ENCODE measurements around the gene STK11IP. TPM values are rescaled to one million over a fixed set of nuclear protein-coding genes. Genes with fewer than 3 reads are reported as not detected.

STK11IP gene
- total and polyA plus RNA-seq, 2 of the 13 experiments (the other 11 are each of a cell fraction or from before 2014, with no cell fraction given): 12.8 to 24.0 TPM

- TF ChIP-seq ZNF101 (CRISPR knock-in tag; IDR thresholded peaks at IDR 0.05; ENCODE audit: borderline replicate concordance, low read depth) (no peak), PBX3 (CRISPR knock-in tag; IDR thresholded peaks at IDR 0.05; ENCODE audit: borderline replicate concordance) (no peak), NCOA2 (CRISPR knock-in tag; IDR thresholded peaks at IDR 0.05) (peak; percentile 46; the same call in 1 of the 2 replicates), CEBPG (CRISPR knock-in tag; IDR thresholded peaks at IDR 0.05) (peak; percentile 96), KAT7 (CRISPR knock-in tag; IDR thresholded peaks at IDR 0.05; ENCODE audit: borderline replicate concordance) (peak; percentile 87; the same call in 1 of the 2 replicates), RCOR2 (CRISPR knock-in tag; IDR thresholded peaks at IDR 0.05) (peak; percentile 70; the same call in 1 of the 2 replicates), ZIK1 (CRISPR knock-in tag; IDR thresholded peaks at IDR 0.05; ENCODE audit: borderline replicate concordance, low read depth) (no peak), KDM4B (CRISPR knock-in tag; IDR thresholded peaks at IDR 0.05) (peak; percentile 97), ZNF546 (CRISPR knock-in tag; conservative IDR thresholded peaks at IDR 0.05) (no peak), ZNF572 (CRISPR knock-in tag; IDR thresholded peaks at IDR 0.05) (no peak; the same call in 1 of the 2 replicates), ZFYVE20 (CRISPR knock-in tag; IDR thresholded peaks at IDR 0.05; ENCODE audit: borderline replicate concordance, low read depth) (no peak), NR2F1 (CRISPR knock-in tag; IDR thresholded peaks at IDR 0.05) (peak in 1 of 2 experiments; percentile 24; a peak in 1 of 4 replicates)
- TF ChIP-seq, protein P1, sequence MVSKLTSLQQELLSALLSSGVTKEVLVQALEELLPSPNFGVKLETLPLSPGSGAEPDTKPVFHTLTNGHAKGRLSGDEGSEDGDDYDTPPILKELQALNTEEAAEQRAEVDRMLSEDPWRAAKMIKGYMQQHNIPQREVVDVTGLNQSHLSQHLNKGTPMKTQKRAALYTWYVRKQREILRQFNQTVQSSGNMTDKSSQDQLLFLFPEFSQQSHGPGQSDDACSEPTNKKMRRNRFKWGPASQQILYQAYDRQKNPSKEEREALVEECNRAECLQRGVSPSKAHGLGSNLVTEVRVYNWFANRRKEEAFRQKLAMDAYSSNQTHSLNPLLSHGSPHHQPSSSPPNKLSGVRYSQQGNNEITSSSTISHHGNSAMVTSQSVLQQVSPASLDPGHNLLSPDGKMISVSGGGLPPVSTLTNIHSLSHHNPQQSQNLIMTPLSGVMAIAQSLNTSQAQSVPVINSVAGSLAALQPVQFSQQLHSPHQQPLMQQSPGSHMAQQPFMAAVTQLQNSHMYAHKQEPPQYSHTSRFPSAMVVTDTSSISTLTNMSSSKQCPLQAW (CRISPR knock-in tag; IDR thresholded peaks at IDR 0.05): peak; percentile 81
- TF ChIP-seq, protein P2, sequence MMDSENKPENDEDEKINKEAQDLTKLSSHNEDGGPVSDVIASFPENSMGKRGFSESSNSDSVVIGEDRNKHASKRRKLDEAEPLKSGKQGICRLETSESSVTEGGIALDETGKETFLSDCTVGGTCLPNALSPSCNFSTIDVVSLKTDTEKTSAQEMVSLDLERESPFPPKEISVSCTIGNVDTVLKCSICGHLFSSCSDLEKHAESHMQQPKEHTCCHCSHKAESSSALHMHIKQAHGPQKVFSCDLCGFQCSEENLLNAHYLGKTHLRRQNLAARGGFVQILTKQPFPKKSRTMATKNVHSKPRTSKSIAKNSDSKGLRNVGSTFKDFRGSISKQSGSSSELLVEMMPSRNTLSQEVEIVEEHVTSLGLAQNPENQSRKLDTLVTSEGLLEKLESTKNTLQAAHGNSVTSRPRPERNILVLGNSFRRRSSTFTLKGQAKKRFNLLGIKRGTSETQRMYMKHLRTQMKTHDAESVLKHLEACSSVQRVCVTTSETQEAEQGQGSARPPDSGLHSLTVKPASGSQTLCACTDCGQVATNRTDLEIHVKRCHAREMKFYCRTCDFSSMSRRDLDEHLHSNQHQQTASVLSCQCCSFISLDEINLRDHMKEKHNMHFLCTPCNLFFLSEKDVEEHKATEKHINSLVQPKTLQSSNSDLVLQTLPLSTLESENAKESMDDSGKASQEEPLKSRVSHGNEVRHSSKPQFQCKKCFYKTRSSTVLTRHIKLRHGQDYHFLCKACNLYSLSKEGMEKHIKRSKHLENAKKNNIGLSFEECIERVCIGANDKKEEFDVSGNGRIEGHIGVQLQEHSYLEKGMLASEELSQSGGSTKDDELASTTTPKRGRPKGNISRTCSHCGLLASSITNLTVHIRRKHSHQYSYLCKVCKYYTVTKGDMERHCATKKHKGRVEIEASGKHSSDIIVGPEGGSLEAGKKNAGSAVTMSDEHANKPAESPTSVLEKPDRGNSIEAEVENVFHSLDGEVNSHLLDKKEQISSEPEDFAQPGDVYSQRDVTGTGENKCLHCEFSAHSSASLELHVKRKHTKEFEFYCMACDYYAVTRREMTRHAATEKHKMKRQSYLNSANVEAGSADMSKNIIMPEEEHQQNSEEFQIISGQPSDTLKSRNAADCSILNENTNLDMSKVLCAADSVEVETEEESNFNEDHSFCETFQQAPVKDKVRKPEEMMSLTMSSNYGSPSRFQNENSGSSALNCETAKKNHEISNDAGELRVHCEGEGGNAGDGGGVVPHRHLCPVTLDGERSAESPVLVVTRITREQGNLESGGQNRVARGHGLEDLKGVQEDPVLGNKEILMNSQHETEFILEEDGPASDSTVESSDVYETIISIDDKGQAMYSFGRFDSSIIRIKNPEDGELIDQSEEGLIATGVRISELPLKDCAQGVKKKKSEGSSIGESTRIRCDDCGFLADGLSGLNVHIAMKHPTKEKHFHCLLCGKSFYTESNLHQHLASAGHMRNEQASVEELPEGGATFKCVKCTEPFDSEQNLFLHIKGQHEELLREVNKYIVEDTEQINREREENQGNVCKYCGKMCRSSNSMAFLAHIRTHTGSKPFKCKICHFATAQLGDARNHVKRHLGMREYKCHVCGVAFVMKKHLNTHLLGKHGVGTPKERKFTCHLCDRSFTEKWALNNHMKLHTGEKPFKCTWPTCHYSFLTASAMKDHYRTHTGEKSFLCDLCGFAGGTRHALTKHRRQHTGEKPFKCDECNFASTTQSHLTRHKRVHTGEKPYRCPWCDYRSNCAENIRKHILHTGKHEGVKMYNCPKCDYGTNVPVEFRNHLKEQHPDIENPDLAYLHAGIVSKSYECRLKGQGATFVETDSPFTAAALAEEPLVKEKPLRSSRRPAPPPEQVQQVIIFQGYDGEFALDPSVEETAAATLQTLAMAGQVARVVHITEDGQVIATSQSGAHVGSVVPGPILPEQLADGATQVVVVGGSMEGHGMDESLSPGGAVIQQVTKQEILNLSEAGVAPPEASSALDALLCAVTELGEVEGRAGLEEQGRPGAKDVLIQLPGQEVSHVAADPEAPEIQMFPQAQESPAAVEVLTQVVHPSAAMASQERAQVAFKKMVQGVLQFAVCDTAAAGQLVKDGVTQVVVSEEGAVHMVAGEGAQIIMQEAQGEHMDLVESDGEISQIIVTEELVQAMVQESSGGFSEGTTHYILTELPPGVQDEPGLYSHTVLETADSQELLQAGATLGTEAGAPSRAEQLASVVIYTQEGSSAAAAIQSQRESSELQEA (CRISPR knock-in tag; IDR thresholded peaks at IDR 0.05; ENCODE audit: not compliant biosample characterization): no peak
- TF ChIP-seq, protein P3, sequence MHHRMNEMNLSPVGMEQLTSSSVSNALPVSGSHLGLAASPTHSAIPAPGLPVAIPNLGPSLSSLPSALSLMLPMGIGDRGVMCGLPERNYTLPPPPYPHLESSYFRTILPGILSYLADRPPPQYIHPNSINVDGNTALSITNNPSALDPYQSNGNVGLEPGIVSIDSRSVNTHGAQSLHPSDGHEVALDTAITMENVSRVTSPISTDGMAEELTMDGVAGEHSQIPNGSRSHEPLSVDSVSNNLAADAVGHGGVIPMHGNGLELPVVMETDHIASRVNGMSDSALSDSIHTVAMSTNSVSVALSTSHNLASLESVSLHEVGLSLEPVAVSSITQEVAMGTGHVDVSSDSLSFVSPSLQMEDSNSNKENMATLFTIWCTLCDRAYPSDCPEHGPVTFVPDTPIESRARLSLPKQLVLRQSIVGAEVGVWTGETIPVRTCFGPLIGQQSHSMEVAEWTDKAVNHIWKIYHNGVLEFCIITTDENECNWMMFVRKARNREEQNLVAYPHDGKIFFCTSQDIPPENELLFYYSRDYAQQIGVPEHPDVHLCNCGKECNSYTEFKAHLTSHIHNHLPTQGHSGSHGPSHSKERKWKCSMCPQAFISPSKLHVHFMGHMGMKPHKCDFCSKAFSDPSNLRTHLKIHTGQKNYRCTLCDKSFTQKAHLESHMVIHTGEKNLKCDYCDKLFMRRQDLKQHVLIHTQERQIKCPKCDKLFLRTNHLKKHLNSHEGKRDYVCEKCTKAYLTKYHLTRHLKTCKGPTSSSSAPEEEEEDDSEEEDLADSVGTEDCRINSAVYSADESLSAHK (CRISPR knock-in tag; IDR thresholded peaks at IDR 0.05; ENCODE audit: borderline replicate concordance): no peak
Observed at GRCh38 chr2:219642465-219643083, 44.9 kb downstream of the STK11IP start (continued).

All from HepG2 (cell line).